ENCODE results near the gene GSTM3. TPM values are rescaled to one million over a fixed set of nuclear protein-coding genes. Genes with fewer than 3 reads are reported as not detected.
"Not testable (repeated sequence)": the region's sequence is repeated elsewhere in the genome, so short reads cannot be mapped to it uniquely, and the experiment has no call there.

The GSTM3 gene
- polyA plus RNA-seq, 3 donors: 38.6 to 215 (median 51.8) TPM

- 63 to 82% (median 70%) methylated on average over 3 of the region's 3 CpGs for WGBS, 3 donors
- no peak overlapping the region for H3K27ac ChIP-seq (ENCODE audit: low read depth, low read length)
Measured at GRCh38 chr1:109716121-109716520, 24.7 kb downstream of the GSTM3 start.

GRCh38 chr1:109714661-109715372 lies 26.0 kb downstream of the GSTM3 start:
- H3K27ac ChIP-seq (ENCODE audit: low read depth, low read length): no peak overlapping the region
- WGBS, 3 donors: 82 to 84% (median 82%) methylated on average over 12 of the region's 12 CpGs

GRCh38 chr1:109713636-109714035 lies 27.2 kb downstream of the GSTM3 start:
- 86 to 90% (median 87%) methylated on average over 5 of the region's 5 CpGs for WGBS, 3 donors
- H3K27ac ChIP-seq (ENCODE audit: low read depth, low read length): no peak overlapping the region

- no peak overlapping the region for H3K27ac ChIP-seq (ENCODE audit: low read depth, low read length)
- 39 to 60% (median 47%) methylated on average over 22 of the region's 22 CpGs for WGBS, 3 donors
Measured at GRCh38 chr1:109712321-109712864, 28.4 kb downstream of the GSTM3 start.

GRCh38 chr1:109711593-109712320 lies 29.1 kb downstream of the GSTM3 start, which contains the start of gene GSTM5:
Gene GSTM5 (plus strand): TSS chr1:109712251. CDS start chr1:109712313, 62 bp downstream.
- WGBS, 3 donors: 16 to 37% (median 24%) methylated on average over 32 to 33 of the region's 33 CpGs
- H3K27ac ChIP-seq (ENCODE audit: low read depth, low read length): not testable (repeated sequence)

- not testable (repeated sequence) for H3K27ac ChIP-seq (ENCODE audit: low read depth, low read length)
Measured at GRCh38 chr1:109709822-109710221, 31.0 kb downstream of the GSTM3 start.

- H3K27ac ChIP-seq (ENCODE audit: low read depth, low read length): not testable (repeated sequence)
- 78 to 92% (median 80%) methylated on average over 4 of the region's 4 CpGs for WGBS, 3 donors
Measured at GRCh38 chr1:109708949-109709348, 31.9 kb downstream of the GSTM3 start.

GRCh38 chr1:109705411-109705810 lies 35.4 kb downstream of the GSTM3 start:
- WGBS, 3 donors: 83 to 94% (median 92%) methylated on average over 4 of the region's 4 CpGs
- H3K27ac ChIP-seq (ENCODE audit: low read depth, low read length): no peak overlapping the region

- no peak overlapping the region for H3K27ac ChIP-seq (ENCODE audit: low read depth, low read length)
- WGBS, 3 donors: 67 to 86% (median 79%) methylated on average over 8 of the region's 8 CpGs
Measured at GRCh38 chr1:109704173-109704572, 36.7 kb downstream of the GSTM3 start.

- not testable (repeated sequence) for H3K27ac ChIP-seq (ENCODE audit: low read depth, low read length)
- WGBS, 3 donors: 85 to 91% (median 87%) methylated on average over 3 of the region's 3 CpGs
Measured at GRCh38 chr1:109702940-109703339, 37.9 kb downstream of the GSTM3 start.

GRCh38 chr1:109697861-109698260 lies 43.0 kb downstream of the GSTM3 start:
- H3K27ac ChIP-seq (ENCODE audit: low read depth, low read length): not testable (repeated sequence)
- 91% methylated on average over 4 of the region's 4 CpGs; no CpG with 5 or more reads in 1 of the 3 donors for WGBS, 3 donors

- 89 to 93% methylated on average over 4 of the region's 4 CpGs; no CpG with 5 or more reads in 1 of the 3 donors for WGBS, 3 donors
- no peak overlapping the region for H3K27ac ChIP-seq (ENCODE audit: low read depth, low read length)
Measured at GRCh38 chr1:109697066-109697465, 43.8 kb downstream of the GSTM3 start.

- WGBS, 3 donors: 83 to 84% methylated on average over 3 of the region's 3 CpGs; no CpG with 5 or more reads in 1 of the 3 donors
- not testable (repeated sequence) for H3K27ac ChIP-seq (ENCODE audit: low read depth, low read length)
Measured at GRCh38 chr1:109695138-109695537, 45.7 kb downstream of the GSTM3 start.

GRCh38 chr1:109694400-109694799 lies 46.4 kb downstream of the GSTM3 start:
- H3K27ac ChIP-seq (ENCODE audit: low read depth, low read length): not testable (repeated sequence)
- 92 to 97% methylated on average over 5 of the region's 5 CpGs; no CpG with 5 or more reads in 1 of the 3 donors for WGBS, 3 donors

GRCh38 chr1:109691759-109692158 lies 49.1 kb downstream of the GSTM3 start:
- H3K27ac ChIP-seq (ENCODE audit: low read depth, low read length): no peak overlapping the region
- 60 to 68% methylated on average over 5 to 6 of the region's 6 CpGs; no CpG with 5 or more reads in 1 of the 3 donors for WGBS, 3 donors

GRCh38 chr1:109689844-109690405 lies 50.9 kb downstream of the GSTM3 start:
- H3K27ac ChIP-seq (ENCODE audit: low read depth, low read length): no peak overlapping the region
- 61 to 64% methylated on average over 6 of the region's 6 CpGs; no CpG with 5 or more reads in 1 of the 3 donors for whole genome bisulfite sequencing, 3 donors

GRCh38 chr1:109687641-109688499 lies 53.0 kb downstream of the GSTM3 start, which contains the start of gene GSTM1:
Gene GSTM1 (plus strand): TSS chr1:109687817. CDS start chr1:109687874, 57 bp downstream.
- H3K27ac ChIP-seq (ENCODE audit: low read depth, low read length): no peak within 1 kb of the TSS
- 0 to 3% methylated on average over 24 to 46 of the region's 46 CpGs; no CpG with 5 or more reads in 1 of the 3 donors for WGBS, 3 donors

- WGBS, 3 donors: 14 to 75% (median 19%) methylated on average over 2 to 11 of the region's 11 CpGs
- not testable (repeated sequence) for H3K27ac ChIP-seq (ENCODE audit: low read depth, low read length)
Measured at GRCh38 chr1:109687109-109687508, 53.7 kb downstream of the GSTM3 start.
